ENCODE measurements around the gene HBG1.

- TF ChIP-seq CTCF (IDR thresholded peaks at IDR 0.05) (no peak), POLR2A (IDR thresholded peaks at IDR 0.05; ENCODE audit: low read depth) (no peak), EP300 (IDR thresholded peaks at IDR 0.05) (no peak)
These were observed 4.5 kb downstream of the HBG1 start for GRCh38 chr11:5245155-5245554.

Measured in esophagus muscularis mucosa (tissue), 4 donors.